Stimulated activated memory B cell treated with anti-CD40 and anti-IgM and Interleukin-4, amounts not matched to agents 10 μg/mL and 1 μg/mL and 100 μg/mL, for 72 hours (primary cell): ENCODE results near the gene BDH1.
"Not testable (repeated sequence)": the region's sequence is repeated elsewhere in the genome, so short reads cannot be mapped to it uniquely, and the experiment has no call there.

Experiments
- ATAC-seq: fragments of 150-1000 bp; cut with Tn5 transposase; 2 replicates; pipeline ENCODE4 v1.10.0; 2021
- H3K27ac Mint-ChIP-seq: one replicate; pipeline ENCODE4 v1.8.0; 2022; ENCODE audit warnings: mild to moderate bottlenecking, mixed read lengths
- H3K27me3 Mint-ChIP-seq: one replicate; pipeline ENCODE4 v1.8.0; 2022; ENCODE audit warnings: mixed read lengths
- H3K36me3 Mint-ChIP-seq: one replicate; pipeline ENCODE4 v1.8.0; 2022; ENCODE audit warnings: mixed read lengths
- H3K4me1 Mint-ChIP-seq: one replicate; pipeline ENCODE4 v1.8.0; 2022; ENCODE audit warnings: mixed read lengths
- H3K4me3 Mint-ChIP-seq: one replicate; pipeline ENCODE4 v1.8.0; 2022; ENCODE audit warnings: mild to moderate bottlenecking, moderate library complexity, mixed read lengths
- H3K9me3 Mint-ChIP-seq: one replicate; pipeline ENCODE4 v1.8.0; 2022; ENCODE audit warnings: mixed read lengths

The BDH1 gene

DNA sequence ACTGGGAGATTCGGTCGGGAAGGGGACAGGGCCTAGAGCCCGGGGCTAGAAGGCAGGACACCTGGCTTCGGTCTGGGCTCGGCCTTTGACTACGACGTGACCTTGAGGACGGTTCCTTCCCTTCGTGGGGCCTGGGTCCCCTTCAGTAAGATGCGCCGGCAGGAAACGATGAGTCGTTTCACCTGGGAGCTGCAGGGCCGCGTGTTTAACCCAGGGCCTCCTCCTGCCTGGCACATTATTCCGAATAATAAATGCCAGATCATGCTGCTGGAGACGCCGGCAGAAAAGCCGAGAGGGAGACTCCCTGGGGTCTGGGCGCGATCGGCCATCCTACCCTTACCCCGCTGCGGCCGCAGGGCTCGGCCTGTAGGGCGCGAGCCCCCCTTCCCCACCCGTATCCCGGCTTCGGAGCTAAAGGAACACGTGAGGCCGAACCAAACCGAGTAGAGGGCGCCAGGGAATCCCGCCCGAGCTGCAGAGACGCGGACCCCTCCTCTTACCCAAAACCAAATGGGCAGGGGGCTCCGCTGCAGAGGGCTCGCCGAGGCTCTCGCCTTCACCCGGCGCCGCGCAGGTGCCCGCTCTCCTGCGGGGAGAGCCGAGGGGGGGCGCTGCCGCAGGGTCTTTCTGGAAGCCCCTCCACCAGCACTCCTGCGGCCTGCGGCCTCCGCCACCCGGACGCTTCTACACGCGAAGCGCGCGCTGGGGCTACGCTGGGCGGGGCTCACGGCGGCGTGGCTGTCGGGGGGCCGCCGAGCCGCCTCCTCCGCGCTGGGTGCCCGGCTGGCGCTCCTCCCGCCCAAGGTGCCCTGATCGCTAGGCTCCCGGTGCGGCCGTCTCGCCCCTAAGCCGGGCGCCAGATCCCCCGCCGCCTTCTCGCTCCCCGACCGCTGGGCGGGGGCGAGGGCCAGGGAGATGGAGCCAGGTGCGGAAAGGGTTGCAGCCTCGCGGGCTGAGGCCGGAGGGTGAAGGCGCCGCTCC is at the start of gene BDH1:
TSS of gene BDH1 (minus strand) at position 688 of the 981 bp plus-strand sequence. CDS start 9,525 bp downstream, outside the sequence.
- H3K27me3 Mint-ChIP-seq, result peaks cover 8% of the 10 kb centered on the region
- peaks cover 13% of the 10 kb centered on the region for H3K36me3 Mint-ChIP-seq
- ATAC-seq, result peak; percentile 72
- H3K9me3 Mint-ChIP-seq, result no peaks in the 10 kb centered on the region
- peak within 1 kb of the TSS; percentile 78 for H3K27ac Mint-ChIP-seq
- H3K4me1 Mint-ChIP-seq, result peaks cover 10% of the 10 kb centered on the region
- H3K4me3 Mint-ChIP-seq, result peak within 1 kb of the TSS; percentile 89

GRCh38 chr3:197603317-197603933 is 47.7 kb upstream of the BDH1 start:
- Mint-ChIP-seq H3K36me3 (peaks cover 33% of the 10 kb centered on the region), H3K27ac (no peak overlapping the region), H3K4me3 (no peak overlapping the region), H3K9me3 (no peaks in the 10 kb centered on the region), H3K27me3 (no peaks in the 10 kb centered on the region), H3K4me1 (peaks cover 10% of the 10 kb centered on the region)
- ATAC-seq, result no peak

GRCh38 chr3:197602351-197602750 is 46.6 kb upstream of the BDH1 start:
- not testable (repeated sequence) for H3K27ac Mint-ChIP-seq, ATAC-seq, H3K4me3 Mint-ChIP-seq, H3K4me1 Mint-ChIP-seq, H3K27me3 Mint-ChIP-seq, H3K9me3 Mint-ChIP-seq
- peaks cover 31% of the 10 kb centered on the region for H3K36me3 Mint-ChIP-seq

- ATAC-seq, H3K27ac Mint-ChIP-seq, H3K27me3 Mint-ChIP-seq, H3K4me3 Mint-ChIP-seq, H3K9me3 Mint-ChIP-seq, H3K4me1 Mint-ChIP-seq: not testable (repeated sequence)
- H3K36me3 Mint-ChIP-seq, result peaks cover 22% of the 10 kb centered on the region
Observed at GRCh38 chr3:197601566-197601840, 45.7 kb upstream of the BDH1 start.

DNA sequence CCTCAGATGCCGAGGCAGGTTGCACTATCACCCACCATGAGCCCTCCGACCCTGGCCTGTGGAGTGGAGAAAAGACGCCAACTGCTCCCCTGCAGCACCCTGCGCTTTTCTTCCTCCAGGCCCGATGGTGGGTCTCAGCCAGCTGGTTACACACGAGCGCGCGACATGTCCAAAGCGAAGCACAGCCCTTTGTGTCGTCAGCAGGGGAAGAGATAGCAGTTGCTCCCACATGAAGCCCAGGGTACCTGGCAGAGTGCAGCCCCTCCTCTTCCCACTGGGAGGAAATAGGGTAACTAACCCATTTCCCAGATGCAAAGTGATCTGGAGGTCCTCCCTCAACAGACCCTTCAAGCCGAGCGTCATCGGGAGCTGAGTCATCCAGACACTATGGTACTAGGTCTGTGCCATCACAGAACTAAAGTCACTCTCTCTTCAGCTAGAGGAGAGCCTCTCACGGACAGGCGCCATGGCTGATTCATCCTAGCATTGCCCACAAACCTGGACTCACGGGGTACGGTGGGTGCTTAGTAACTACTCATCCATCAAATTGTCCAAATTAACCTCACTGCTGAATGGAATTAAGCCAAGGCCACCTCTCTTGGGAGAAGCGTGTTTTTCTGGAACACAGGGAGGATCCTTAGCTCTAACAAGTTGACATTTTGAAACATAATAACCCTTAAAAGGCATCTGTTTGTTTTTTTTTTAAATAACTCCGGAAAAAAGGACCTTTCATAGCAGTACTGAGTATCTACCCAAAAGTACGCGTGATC is 45.2 kb upstream of the BDH1 start:
- Mint-ChIP-seq H3K27ac (no peak overlapping the region), H3K4me3 (no peak overlapping the region), H3K27me3 (no peaks in the 10 kb centered on the region), H3K36me3 (peaks cover 20% of the 10 kb centered on the region), H3K9me3 (no peaks in the 10 kb centered on the region), H3K4me1 (peaks cover 10% of the 10 kb centered on the region)
- no peak for ATAC-seq

- Mint-ChIP-seq H3K27ac (no peak overlapping the region), H3K27me3 (no peaks in the 10 kb centered on the region)
- ATAC-seq, result peak; percentile 92
Observed at GRCh38 chr3:197599089-197599765, 43.5 kb upstream of the BDH1 start.

DNA sequence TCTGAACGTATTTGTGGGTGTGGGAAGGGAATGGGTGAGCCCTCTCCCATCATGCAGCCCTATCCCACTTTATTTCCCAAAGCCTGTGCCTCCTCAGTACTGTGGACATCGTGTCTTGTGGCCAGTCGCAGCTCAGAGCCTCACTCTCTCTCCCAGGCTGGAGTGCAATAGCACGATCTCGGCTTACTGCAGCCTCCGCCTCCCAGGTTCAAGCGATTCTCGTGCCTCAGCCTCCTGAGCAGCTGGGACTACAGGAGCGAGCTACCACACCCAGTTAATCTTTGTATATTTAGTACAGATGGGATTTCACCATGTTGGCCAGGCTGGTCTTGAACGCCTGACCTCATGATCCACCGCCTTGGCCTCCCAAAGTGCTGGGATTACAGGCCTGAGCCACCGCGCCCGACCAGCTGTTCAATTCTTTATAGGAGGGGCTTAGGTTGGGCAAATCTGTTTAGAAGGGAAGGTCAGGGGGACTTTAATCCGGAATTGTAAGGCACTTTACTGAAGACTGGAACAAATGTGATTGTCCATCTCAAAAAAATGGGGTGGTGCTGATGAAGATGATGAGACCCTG is 42.7 kb upstream of the BDH1 start:
- no peak overlapping the region for H3K27ac Mint-ChIP-seq
- H3K4me1 Mint-ChIP-seq, result peaks cover 10% of the 10 kb centered on the region
- no peaks in the 10 kb centered on the region for H3K27me3 Mint-ChIP-seq
- no peak for ATAC-seq
- no peak overlapping the region for H3K4me3 Mint-ChIP-seq
- H3K9me3 Mint-ChIP-seq, result no peaks in the 10 kb centered on the region
- peaks cover 12% of the 10 kb centered on the region for H3K36me3 Mint-ChIP-seq

More at GRCh38 chr3:197599089-197599765, 43.5 kb upstream of the BDH1 start:
- Mint-ChIP-seq H3K36me3 (peaks cover 19% of the 10 kb centered on the region), H3K4me3 (no peak overlapping the region), H3K4me1 (peaks cover 10% of the 10 kb centered on the region), H3K9me3 (no peaks in the 10 kb centered on the region)

DNA sequence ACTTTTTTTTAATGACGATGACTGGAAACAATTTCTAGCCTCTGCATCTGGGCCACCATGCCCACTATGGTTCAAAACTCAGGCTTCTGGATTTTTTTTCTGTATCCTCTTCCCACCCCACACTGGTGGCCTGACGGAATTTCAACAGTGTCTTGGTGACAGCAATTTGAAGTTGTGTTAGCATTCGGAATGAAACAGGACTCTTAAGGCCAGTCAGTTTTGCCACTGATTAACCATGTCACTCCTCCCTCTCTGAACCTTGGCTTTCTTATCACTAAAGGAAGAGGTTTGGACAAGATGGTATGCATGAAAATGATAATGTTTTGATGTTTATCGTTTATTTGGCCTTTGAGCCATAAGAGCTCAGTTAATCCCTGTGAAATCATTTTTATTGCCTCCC is 41.6 kb upstream of the BDH1 start:
- peaks cover under 1% of the 10 kb centered on the region for H3K36me3 Mint-ChIP-seq
- H3K4me3 Mint-ChIP-seq, result no peak overlapping the region
- no peak for ATAC-seq
- no peaks in the 10 kb centered on the region for H3K9me3 Mint-ChIP-seq
- H3K27ac Mint-ChIP-seq, result no peak overlapping the region
- H3K4me1 Mint-ChIP-seq, result peaks cover 15% of the 10 kb centered on the region
- peaks cover 10% of the 10 kb centered on the region for H3K27me3 Mint-ChIP-seq

GRCh38 chr3:197595470-197596185 is 39.9 kb upstream of the BDH1 start:
- Mint-ChIP-seq H3K9me3 (no peaks in the 10 kb centered on the region), H3K36me3 (no peaks in the 10 kb centered on the region), H3K27ac (no peak overlapping the region), H3K27me3 (peaks cover 24% of the 10 kb centered on the region), H3K4me1 (peaks cover 26% of the 10 kb centered on the region), H3K4me3 (no peak overlapping the region)
- ATAC-seq, result no peak

DNA sequence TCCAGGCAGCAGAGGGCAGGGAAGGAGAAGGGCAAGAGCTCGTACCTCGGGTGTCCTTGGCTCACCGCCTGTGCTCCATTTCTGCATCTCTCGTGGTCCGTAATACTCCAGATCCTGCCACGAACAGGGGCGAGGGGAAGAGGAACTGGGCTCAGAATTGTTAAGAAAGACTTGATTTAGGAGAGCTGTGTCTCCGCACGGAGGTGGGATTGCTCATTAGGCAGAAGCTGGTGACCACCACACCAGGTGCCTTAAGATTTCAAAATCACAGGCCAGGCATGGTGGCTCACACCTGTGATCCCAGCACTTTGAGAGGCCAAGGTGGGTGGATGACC is 37.2 kb upstream of the BDH1 start:
- H3K4me3 Mint-ChIP-seq, result no peak overlapping the region
- H3K9me3 Mint-ChIP-seq, result no peaks in the 10 kb centered on the region
- peaks cover 16% of the 10 kb centered on the region for H3K4me1 Mint-ChIP-seq
- no peak overlapping the region for H3K27ac Mint-ChIP-seq
- no peaks in the 10 kb centered on the region for H3K36me3 Mint-ChIP-seq
- H3K27me3 Mint-ChIP-seq, result peaks cover 24% of the 10 kb centered on the region
- ATAC-seq, result no peak

GRCh38 chr3:197592361-197593045 is 36.7 kb upstream of the BDH1 start:
- H3K36me3 Mint-ChIP-seq, result no peaks in the 10 kb centered on the region
- no peak for ATAC-seq
- no peak overlapping the region for H3K27ac Mint-ChIP-seq
- peaks cover 24% of the 10 kb centered on the region for H3K27me3 Mint-ChIP-seq
- peaks cover 16% of the 10 kb centered on the region for H3K4me1 Mint-ChIP-seq
- no peaks in the 10 kb centered on the region for H3K9me3 Mint-ChIP-seq
- no peak overlapping the region for H3K4me3 Mint-ChIP-seq

DNA sequence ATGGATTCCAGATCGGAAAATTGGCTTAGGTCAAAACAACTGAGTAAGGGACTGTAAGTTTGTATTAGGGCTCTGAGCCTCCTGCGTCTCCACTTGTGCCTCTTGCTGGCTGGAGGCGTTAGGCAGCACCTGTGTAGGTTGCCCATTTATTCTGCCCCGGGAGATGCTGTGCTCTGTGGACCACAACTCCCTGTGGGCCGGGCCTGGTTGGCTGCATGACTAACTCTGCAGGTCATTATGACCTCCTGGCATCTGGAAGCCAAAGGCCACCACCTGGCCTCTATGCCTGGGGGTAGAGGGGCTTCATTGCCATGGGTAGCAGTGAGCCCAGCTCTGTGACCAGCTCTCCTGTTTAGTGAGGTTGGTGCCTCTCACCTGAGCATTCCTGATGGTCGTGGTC is 36.0 kb upstream of the BDH1 start:
- no peak overlapping the region for H3K27ac Mint-ChIP-seq
- H3K4me1 Mint-ChIP-seq, result peaks cover 16% of the 10 kb centered on the region
- no peak overlapping the region for H3K4me3 Mint-ChIP-seq
- H3K9me3 Mint-ChIP-seq, result no peaks in the 10 kb centered on the region
- ATAC-seq, result peak; percentile 77
- H3K27me3 Mint-ChIP-seq, result peaks cover 24% of the 10 kb centered on the region
- H3K36me3 Mint-ChIP-seq, result no peaks in the 10 kb centered on the region

- no peak for ATAC-seq
- Mint-ChIP-seq H3K27me3 (peaks cover 26% of the 10 kb centered on the region), H3K9me3 (no peaks in the 10 kb centered on the region), H3K4me1 (peaks cover 16% of the 10 kb centered on the region), H3K27ac (no peak overlapping the region), H3K4me3 (no peak overlapping the region), H3K36me3 (no peaks in the 10 kb centered on the region)
Observed at GRCh38 chr3:197590313-197590962, 34.7 kb upstream of the BDH1 start.
